NCI-H446 (cell line): ENCODE results near the gene TMEM255B.
"Not testable (repeated sequence)": the region's sequence is repeated elsewhere in the genome, so short reads cannot be mapped to it uniquely, and the experiment has no call there.

Experiments
- DNase-seq, 2 experiments: peaks; one replicate each; lab custom pipeline; 2025; lab: John Stamatoyannopoulos, UW

The TMEM255B gene

DNA sequence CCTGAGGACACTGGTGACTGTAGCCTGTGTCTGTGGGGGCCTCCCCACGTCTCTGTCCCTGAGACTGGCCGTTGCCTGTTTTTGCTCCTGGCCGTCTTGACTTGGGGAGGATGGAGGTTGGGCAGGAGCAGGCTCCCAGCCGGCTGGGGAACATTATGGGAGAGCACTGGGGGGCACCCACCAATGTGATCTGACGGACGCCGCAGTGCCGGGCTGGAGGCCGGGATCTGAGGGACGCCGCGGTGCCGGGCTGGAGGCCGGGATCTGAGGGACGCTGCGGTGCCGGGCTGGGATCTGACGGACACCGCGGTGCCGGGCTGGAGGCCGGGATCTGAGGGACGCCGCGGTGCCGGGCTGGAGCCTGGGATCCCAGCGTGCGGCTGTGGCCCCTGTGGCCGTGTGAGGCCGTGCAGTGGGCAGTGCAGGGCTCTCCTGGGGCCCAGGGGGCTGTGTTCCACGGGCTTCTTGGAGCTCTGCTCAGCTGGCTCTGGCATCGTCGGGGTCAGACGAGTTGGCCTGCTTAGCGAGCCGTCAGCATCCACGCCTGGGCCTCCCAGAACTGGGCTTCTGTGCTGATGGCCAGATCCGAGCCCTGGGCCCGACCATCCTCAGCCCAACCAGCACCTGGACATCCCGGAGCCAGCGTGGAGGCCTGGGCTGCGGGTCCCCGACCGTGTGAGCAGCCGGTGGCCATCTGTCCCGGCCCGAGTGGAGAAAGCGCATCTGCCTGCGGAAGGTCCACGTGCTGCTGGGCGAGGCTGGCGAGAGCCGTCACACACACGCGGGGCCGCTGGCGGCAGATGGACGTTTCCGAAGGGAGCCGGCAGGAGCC lies 59.0 kb downstream of the TMEM255B start:
- no peak for DNase-seq

DNA sequence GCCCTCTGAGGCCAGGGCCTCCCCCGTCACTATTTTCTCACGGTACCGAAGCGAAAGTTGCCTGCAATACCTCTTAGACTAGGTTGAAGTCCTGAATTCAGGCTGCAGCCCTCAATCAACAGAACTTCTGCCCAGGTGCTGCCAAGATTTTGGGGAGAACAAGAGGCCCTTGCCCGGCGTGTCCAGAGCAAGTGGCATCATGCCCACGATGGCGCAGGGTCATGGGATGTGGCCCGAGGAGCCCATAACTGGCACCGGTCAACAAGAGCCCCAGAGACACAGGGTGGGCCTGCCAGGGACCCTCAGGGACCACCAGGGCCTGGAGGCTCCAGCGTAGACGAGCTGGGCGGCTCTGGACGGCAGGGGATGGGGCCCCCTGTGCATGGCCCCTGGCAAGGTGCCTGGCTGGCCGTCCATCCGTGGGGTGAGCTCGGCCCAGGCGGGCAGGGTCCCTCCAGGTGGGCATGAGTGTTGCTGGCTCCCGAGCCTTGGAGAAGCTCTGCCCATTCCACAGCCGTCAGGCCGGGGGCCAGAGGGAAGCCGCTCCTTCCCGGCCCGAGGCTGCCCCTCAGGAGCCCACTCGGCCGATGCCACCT lies 59.8 kb downstream of the TMEM255B start:
- DNase-seq: no peak

DNA sequence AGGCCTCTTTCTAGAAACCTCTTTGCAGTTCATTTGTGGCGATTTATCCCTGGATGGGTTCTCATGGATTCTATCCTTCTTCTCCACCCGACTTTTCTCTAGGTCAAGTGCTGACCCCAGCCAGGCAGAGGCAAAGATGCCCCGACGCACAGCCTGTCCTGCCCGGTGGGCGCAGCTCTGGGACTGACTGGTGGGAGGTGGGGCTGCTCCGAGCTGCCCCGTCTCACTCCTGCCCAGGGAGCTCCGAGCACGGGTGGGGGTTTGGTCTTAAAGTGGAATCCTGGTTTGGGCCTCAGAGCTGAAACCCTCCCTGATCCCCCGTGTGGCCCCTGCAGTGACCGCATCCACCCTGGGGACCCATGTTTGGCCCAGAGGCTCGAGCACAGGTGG lies 60.3 kb downstream of the TMEM255B start:
- no peak for DNase-seq

DNA sequence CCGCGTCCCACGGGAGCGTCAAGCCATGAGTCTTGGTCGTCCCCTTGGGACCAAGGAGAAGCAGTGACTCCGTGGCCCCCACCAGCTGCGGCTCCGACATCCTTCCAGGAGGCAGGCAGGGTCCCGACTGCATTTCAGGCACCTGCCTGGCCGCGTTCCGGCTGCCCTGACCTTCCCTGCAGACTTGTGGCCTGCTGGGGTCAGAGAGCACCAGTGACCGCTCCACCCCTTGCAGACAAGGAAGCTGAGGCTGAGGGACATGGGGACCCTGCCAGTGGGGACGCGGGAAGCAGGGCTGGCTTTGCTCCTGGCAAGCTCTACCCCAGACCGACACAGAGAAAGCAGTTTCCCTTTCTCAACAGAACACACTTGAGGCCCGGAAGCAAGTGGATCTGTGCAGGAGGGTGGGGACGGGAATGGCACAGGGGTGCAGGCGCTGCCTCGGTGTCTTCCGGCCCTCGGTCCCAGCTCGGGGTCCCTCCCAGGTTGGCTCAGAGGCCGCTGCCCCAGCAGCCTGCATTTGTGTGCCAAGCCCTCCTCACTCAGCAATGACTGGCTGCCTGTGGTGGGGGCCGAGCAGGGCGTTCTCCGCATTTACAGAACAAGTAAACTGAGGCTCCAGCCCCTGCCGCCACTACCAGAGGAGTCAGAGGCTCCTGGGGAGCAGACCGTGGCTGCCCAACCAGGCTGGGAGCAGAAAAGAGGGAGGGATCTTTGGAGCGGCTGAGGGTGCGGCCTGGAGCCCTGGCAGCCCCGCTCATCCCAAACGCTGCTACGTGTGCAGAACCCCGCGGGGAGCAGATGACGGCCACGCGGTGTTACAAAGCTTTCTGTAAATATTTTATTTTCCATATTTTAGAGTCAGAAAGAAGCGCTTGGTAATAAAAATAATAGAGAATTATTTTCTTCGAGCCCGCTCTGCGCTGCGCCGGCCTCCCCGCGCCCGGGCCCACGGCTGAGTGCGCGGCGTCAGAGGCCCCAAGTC lies 61.0 kb downstream of the TMEM255B start:
- DNase-seq: no peak

DNA sequence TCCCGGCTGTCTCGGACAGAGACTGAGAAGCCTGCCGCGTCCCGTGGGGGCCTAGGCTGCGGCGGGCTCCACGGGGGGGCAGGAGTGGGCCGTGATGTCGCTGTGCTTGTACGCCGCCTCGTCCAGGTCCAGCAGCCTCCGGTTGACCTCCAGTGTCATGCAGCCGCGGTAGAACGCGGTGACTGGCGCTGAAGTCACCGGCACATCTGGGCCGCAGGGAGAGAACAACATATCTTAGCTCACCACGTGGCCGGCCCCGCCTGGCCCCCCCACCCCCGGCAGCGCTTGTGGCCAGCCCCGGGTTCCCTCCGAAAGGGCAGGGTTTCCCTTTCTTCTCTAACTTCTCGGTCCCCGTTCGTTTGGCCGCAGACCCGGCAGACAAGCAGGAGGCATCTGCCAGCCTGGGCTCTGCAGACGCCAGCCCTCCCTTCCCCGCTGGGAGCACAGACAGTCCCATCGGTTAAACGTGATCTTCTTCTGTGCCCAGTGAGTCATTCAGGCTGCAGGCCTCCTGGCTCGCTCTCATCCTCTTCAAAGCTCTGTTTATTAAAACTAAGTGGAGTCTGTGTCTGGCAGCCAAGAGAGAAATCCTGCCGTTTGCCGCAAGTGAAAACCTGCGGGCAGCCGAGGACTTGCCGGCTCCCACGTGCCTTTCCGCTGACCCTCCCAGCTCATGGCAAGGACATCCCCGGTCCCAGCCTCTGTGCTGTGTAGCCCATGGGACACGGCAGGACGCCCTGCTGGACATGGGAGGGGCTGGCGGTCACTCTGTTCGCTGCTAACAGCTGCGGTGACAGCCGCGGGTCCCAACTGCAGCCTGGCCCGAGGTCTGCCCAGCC lies 62.0 kb downstream of the TMEM255B start:
- peak; percentile 16 to 77 for DNase-seq

DNA sequence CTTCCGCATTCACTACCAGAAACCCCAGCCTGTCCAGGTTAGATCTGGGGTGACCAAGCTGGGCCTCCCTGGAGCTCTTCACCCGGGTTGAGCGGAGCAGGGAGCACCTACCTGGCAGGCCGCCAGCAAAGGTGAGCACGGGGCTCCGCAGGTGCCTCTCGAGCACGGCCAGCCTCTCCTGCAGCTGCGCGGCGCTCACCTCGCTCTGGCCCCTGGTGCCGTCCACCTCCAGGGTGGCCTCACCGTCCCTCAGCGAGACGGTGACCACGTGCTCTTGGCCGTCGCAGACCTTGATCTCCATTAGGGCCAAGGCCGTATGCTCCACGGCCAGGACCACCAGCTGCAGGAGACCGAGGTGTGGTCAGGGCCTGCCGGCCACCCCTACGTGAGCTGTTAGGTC lies 62.8 kb downstream of the TMEM255B start:
- no peak for DNase-seq

DNA sequence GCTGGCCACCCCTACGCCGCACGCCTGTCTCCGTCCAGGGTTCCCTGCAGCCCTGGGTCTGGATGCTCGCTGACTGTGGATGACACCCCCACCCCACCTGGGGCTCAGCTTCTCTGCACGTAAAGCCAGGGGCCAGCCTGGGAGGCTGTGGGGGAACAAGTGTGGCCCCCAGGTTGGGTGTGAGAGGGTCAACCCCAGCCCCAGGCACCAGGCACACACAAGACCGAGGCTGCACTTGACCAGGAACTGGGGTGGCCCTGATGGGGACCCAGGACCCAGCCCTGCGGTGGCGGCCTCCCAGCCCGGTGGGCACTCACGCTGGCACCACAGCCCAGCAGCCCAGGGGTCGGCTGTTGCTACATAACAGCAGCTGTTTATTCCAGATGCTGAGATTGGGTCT lies 63.2 kb downstream of the TMEM255B start:
- DNase-seq: no peak

DNA sequence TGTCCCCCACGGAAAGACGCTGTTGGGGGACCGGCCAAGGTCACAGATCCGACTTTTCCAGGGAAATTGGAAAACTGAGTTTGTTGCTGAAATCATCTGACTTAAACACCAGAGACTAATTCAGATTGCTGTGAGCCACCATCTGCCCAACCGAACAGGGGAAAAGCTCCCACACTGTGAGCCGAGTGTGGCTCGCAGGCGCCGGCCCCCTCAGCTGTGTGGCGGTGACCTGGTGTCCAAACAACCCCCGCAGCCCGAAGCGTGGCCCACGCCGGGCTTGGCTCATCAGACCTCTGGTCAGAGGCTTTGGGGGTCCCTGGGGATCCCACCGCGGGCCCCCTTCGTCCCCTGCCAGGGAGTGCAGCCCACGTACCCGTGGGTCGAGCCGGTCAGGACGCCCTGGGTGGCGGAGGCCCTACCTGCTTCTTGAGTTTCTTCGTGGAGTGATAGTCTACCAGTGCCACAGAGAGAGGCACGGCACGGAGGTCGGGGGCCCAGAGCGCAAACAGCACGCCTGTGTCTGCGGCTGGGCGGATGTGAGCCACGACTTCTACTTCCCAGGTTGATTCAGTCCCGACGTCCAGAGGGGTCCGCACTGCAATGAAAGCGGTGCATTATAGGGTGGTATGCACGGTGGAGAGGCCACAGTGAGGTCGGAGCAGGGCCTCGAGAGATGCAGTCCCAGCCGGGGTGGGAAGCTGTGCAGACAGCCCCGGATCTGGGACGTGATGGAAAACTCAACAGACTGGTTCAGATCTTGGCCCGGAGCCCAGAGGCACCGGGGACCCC lies 64.1 kb downstream of the TMEM255B start:
- no peak for DNase-seq

DNA sequence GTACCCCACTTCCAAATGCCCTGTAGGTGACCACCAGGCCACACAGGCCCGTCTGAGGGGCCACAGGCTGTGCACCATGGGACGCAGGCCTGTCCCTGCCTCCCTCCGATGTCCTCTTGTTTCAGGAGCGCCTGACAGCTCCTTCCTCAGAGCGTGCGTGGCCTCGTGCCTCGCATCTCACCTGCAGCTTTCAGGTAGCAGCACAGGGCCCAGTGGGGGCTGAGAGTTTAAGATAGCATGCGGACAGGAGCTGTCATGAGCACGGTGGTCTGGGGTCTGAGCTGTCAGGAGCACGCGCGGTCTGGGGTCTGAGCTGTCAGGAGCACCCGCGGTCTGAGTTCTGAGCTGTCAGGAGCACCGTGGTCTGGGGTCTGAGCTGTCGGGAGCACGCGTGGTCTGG lies 64.7 kb downstream of the TMEM255B start:
- DNase-seq: no peak

DNA sequence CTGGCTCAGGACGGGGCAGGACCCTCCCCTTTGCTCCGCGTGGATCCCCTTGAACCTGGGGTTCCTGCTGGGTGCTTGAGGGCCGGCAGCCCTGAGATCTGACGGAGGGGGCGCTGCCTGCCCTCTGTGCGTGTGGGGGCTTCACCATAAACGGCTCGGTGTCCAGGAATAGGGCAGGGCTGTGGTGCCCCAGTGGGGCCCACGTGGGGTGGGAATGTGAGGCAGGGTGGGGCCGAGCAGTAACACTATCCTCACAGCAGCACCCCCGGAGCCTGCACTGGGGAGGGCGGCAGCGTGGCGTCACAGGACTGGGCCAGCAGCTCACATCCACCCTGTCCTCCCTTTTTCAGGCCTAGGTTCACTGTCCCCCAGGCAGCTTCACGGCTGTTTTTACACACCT lies 66.8 kb downstream of the TMEM255B start:
- no peak for DNase-seq

DNA sequence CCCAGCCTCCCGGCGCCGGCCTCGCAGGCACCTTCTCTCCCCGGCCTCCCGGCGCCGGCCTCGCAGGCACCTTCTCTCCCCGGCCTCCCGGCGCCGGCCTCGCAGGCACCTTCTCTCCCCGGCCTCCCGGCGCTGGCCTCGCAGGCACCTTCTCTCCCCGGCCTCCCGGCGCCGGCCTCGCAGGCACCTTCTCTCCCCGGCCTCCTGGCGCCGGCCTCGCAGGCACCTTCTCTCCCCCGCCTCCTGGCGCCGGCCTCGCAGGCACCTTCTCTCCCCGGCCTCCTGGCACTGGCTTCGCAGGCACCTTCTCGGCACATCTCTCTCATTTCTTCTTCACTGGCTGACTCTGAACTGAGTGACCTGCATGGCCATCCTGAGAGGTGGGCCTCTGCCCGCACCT lies 67.4 kb downstream of the TMEM255B start:
- not testable (repeated sequence) for DNase-seq

DNA sequence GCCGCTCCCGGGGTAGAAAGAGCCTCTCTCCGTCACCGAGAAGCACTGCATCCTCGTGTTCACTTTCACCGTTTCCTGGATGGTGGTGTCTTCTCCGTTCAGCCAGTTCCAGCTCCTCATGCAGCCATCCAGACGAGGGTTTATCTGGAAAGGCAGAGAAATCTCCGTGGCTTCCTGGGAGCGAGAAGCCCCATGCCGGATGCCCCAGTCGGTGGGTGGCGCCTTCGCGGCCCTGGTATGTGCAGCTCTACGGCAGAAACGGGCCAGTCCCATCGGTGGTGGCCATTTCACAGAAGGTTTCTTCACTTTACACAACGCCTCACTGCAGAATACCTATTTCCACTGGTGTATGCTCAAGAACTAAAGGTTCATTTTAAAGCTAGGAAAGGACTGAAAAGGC lies 68.0 kb downstream of the TMEM255B start:
- DNase-seq: no peak

DNA sequence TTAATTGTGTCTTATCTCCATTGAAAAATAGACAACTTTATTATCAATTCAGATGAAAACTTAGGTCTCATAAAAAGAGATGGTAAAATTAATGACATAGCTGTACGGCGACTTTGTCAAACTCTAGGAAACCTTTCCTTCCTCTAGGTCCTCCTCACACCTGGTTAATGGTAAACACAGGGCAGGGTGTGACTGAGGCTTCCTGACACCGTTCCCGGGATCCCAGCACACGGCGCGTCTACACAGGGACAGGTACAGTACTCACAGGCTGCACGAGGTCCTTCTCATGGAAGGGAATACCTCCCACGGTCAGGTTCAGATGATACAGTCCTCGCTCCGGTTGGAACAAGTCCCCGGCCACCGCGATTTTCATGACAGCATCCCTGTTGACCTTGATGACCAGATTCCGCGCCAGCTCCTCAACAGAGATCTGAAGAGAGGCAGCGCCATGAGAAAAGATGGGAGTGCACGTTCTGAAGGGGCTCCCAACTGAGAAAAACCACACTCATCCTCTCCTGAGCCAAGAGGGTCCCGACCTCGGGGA lies 69.3 kb downstream of the TMEM255B start:
- no peak for DNase-seq

DNA sequence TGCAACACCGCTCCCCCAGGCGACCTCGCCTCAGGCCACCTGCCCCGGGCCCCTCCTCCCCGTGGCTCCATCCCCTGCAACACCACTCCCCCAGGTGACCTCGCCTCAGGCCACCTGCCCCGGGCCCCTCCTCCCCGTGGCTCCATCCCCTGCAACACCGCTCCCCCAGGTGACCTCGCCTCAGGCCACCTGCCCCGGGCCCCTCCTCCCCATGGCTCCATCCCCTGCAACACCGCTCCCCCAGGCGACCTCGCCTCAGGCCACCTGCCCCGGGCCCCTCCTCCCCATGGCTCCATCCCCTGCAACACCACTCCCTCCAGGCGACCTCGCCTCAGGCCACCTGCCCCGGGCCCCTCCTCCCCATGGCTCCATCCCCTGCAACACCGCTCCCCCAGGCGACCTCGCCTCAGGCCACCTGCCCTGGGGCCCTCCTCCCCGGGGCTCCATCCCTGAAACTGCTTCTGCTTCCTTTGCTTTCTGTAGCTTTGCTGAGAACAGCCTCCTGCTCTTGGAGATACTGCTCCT lies 71.5 kb downstream of the TMEM255B start:
- DNase-seq: not testable (repeated sequence)

DNA sequence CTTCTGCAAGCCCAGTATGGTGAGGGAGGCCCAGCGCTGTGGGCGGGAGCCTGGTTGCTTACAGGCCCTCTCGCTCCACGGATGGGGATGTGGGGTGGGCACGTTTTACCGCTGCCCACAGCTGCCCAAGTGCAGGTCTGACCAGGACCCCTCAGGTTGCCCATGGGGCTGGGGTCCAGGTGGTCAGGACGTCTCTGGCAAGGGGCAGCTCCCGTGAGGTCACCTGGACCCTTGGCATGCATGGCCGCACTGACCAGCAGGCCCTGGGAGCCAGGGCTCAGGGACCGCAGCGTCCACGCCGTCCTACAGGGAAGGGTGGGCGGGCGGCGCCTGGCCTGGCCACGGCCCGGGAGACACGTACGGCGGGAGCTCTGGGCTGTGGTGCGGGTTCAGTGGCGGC lies 72.0 kb downstream of the TMEM255B start:
- no peak for DNase-seq

DNA sequence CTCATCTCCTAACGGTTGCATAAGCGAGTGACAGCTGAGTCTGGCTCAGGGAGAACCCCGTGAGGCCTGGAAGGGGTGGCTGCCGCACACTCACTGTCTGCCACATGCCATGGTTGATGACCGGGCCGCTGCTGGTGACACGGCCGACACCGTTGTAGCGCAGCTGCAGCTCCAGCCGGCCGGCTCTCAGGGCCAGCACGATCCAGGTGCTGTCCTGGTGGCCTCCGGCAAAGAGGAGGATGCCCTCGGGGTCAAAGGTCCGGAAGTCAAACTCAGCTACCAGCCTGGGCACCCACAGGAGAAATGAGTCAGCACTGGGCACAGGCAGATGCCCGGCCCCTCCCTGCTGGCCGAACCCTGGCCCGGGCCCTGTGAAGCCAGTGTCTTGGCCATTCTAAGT lies 73.2 kb downstream of the TMEM255B start:
- DNase-seq: no peak

DNA sequence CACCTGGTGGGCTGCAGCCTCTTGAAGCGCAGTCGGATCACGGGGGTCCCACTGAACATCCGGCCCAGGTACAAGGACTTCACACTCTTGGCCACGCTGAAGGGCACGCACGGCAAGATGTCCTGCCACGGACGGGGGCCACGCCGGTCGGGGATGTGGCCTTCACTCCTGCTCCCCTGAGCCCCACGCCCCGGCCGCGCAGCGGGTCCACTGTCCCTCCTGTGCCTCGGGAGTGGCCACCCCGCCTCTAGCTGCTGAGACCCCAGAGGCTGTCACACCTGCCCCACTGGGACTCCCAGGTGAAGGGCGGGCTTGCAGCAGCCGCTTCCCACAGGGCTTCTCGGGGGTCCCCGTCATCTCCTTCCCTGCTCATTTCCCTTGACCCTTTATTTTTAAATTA lies 73.6 kb downstream of the TMEM255B start:
- DNase-seq: no peak

DNA sequence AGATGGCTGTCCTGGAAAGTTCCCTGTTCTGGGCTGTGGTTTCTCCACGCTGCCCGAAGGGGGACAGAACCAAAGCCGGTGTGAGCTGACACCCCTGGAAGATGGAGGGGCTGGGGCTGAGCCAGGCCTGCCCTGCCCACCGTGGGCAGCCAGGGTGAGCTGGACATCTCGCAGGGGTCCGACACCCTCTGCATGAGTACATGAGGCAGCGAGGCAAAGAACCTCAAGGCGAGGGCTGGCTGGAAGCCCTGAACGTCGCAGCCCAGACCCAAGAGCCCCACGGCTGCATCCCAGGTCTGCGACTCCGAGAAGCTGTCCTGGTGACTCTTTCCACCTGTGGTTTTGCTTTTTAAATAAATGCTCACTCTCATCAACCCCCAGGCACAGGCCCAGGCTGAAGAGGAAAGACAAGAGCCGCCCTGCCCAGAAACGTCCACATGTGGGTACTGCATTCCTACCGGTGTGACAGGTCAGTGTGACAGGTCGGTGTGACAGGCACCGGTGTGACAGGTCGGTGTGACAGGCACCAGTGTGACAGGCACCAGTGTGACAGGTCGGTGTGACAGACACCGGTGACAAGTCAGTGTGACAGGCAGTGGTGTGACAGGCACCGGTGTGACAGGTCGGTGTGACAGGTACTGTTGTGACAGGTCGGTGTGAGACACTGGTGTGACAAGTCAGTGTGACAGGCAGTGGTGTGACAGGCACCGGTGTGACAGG lies 74.2 kb downstream of the TMEM255B start:
- DNase-seq: no peak

DNA sequence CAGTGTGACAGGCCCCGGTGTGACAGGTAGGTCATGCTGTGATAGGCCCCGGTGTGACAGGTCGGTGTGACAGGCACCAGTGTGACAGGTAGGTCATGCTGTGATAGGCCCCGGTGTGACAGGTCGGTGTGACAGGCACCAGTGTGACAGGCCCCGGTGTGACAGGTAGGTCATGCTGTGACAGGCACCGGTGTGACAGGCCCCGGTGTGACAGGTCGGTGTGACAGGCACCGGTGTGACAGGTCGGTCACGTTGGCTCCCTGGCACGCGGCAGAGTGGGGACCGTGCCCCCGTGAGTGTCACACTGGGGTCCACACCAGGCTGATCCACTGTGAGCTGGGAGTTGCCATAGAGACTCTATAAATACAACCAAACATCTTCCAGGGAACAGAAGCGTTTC lies 75.0 kb downstream of the TMEM255B start:
- DNase-seq: not testable (repeated sequence)
